HepG2 (cell line): ENCODE results near the gene ARL11. TPM values are rescaled to one million over a fixed set of nuclear protein-coding genes. Genes with fewer than 3 reads are reported as not detected.
A peak's percentile ranks its signal among the peaks of the same experiment; 100 is the strongest.

Experiments
- NPAS2 ChIP-seq: sonication (generic); formaldehyde crosslinking; IDR thresholded peaks from 2 replicates; pipeline ENCODE4 v1.8.0; 2022; ENCODE audit warnings: mild to moderate bottlenecking, missing genetic modification reagents, borderline replicate concordance
- polyA plus RNA-seq, 8 experiments: library from polyadenylated mRNA; depleted of rRNA in 3 of 8; stranded (reverse) in 7 of 8; unstranded in 1 of 8; fragments of >200 nt; fragmentation: Illumina TruSeq in 4 of 8; extraction: Trizol in 4 of 8; gene quantifications; 2 replicates each; pipeline versions ENCODE4 v1.2.1 to v1.2.3, GENCODE V29; 2011 to 2016; ENCODE audit warnings: low read depth in 4 of 8, missing spikeins in 1 of 8, mixed read lengths in 1 of 8; ENCODE audit not compliant: insufficient read depth in 1 of 8
- total RNA-seq, 5 experiments: library from RNA; depleted of rRNA; stranded (reverse); fragments of >200 nt; fragmentation: Illumina TruSeq; extraction: Trizol; gene quantifications; 2 replicates each; pipeline ENCODE4 v1.2.3, GENCODE V29; 2016; ENCODE audit warnings: low read depth in 1 of 5
- TF ChIP-seq, protein P1 (sequence below): sonication (generic); formaldehyde crosslinking; IDR thresholded peaks from 2 replicates; pipeline ENCODE4 v1.4.0; 2020; ENCODE audit warnings: mild to moderate bottlenecking, missing genetic modification reagents, borderline replicate concordance
- TF ChIP-seq, protein P2 (sequence below): IDR thresholded peaks from 2 replicates; pipeline ENCODE4 v1.6.1; 2012; ENCODE audit warnings: inconsistent platforms
- TF ChIP-seq, protein P3 (sequence below): sonication (generic); formaldehyde crosslinking; IDR thresholded peaks from 2 replicates; pipeline ENCODE4 v1.5.0; 2020; ENCODE audit warnings: mild to moderate bottlenecking, missing genetic modification reagents

ARL11 gene
- total and polyA plus RNA-seq, 2 of the 13 experiments (the other 11 are each of a cell fraction or from before 2014, with no cell fraction given) = 0.04 to 0.22 TPM

- TF ChIP-seq, protein P1, sequence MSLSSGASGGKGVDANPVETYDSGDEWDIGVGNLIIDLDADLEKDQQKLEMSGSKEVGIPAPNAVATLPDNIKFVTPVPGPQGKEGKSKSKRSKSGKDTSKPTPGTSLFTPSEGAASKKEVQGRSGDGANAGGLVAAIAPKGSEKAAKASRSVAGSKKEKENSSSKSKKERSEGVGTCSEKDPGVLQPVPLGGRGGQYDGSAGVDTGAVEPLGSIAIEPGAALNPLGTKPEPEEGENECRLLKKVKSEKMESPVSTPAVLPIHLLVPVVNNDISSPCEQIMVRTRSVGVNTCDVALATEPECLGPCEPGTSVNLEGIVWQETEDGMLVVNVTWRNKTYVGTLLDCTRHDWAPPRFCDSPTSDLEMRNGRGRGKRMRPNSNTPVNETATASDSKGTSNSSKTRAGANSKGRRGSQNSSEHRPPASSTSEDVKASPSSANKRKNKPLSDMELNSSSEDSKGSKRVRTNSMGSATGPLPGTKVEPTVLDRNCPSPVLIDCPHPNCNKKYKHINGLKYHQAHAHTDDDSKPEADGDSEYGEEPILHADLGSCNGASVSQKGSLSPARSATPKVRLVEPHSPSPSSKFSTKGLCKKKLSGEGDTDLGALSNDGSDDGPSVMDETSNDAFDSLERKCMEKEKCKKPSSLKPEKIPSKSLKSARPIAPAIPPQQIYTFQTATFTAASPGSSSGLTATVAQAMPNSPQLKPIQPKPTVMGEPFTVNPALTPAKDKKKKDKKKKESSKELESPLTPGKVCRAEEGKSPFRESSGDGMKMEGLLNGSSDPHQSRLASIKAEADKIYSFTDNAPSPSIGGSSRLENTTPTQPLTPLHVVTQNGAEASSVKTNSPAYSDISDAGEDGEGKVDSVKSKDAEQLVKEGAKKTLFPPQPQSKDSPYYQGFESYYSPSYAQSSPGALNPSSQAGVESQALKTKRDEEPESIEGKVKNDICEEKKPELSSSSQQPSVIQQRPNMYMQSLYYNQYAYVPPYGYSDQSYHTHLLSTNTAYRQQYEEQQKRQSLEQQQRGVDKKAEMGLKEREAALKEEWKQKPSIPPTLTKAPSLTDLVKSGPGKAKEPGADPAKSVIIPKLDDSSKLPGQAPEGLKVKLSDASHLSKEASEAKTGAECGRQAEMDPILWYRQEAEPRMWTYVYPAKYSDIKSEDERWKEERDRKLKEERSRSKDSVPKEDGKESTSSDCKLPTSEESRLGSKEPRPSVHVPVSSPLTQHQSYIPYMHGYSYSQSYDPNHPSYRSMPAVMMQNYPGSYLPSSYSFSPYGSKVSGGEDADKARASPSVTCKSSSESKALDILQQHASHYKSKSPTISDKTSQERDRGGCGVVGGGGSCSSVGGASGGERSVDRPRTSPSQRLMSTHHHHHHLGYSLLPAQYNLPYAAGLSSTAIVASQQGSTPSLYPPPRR = no peak
- TF ChIP-seq, protein P2, sequence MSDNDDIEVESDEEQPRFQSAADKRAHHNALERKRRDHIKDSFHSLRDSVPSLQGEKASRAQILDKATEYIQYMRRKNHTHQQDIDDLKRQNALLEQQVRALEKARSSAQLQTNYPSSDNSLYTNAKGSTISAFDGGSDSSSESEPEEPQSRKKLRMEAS = no peak
- TF ChIP-seq, protein P3, sequence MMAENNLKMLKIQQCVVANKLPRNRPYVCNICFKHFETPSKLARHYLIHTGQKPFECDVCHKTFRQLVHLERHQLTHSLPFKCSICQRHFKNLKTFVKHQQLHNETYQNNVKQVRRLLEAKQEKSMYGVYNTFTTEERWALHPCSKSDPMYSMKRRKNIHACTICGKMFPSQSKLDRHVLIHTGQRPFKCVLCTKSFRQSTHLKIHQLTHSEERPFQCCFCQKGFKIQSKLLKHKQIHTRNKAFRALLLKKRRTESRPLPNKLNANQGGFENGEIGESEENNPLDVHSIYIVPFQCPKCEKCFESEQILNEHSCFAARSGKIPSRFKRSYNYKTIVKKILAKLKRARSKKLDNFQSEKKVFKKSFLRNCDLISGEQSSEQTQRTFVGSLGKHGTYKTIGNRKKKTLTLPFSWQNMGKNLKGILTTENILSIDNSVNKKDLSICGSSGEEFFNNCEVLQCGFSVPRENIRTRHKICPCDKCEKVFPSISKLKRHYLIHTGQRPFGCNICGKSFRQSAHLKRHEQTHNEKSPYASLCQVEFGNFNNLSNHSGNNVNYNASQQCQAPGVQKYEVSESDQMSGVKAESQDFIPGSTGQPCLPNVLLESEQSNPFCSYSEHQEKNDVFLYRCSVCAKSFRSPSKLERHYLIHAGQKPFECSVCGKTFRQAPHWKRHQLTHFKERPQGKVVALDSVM (CRISPR knock-in tag) = peak; percentile 69; the same call in 1 of the 2 replicates
- no peak for TF ChIP-seq NPAS2 (CRISPR knock-in tag)
These were observed at the start of gene ARL11 (continued) for GRCh38 chr13:49627831-49628652.
